GM12891 (cell line): Measurements from ENCODE around the gene APOC4.

Source experiments
- POLR2A ChIP-seq: IDR thresholded peaks from 2 replicates; pipeline ENCODE4 v1.6.1; 2011; ENCODE audit warnings: low read depth, low read length, control low read depth
- POLR2AphosphoS5 ChIP-seq: IDR thresholded peaks from 2 replicates; pipeline ENCODE4 v1.6.1; 2011; ENCODE audit warnings: low read depth, low read length, control low read depth
- POU2F2 ChIP-seq: IDR thresholded peaks from 2 replicates; pipeline ENCODE4 v1.6.1; 2011; ENCODE audit warnings: low read depth, mild to moderate bottlenecking, control low read depth, low read length, moderate library complexity
- SPI1 ChIP-seq: IDR thresholded peaks from 2 replicates; pipeline ENCODE4 v1.6.1; 2011; ENCODE audit warnings: low read depth, low read length, control low read depth
- TAF1 ChIP-seq: IDR thresholded peaks from 2 replicates; pipeline ENCODE4 v1.6.1; 2011; ENCODE audit warnings: low read depth, low read length, control low read depth

GRCh38 chr19:44892932-44893331 lies 49.1 kb upstream of the APOC4 start:
- TF ChIP-seq POLR2AphosphoS5 = no peak
- no peak for TF ChIP-seq POLR2A
- TF ChIP-seq SPI1 = no peak
- no peak for TF ChIP-seq TAF1
- no peak for TF ChIP-seq POU2F2
